HEK293 (cell line): ENCODE data around the gene DENND2A.

Source experiments
- CTCF ChIA-PET: fragments of 350-600 bp; formaldehyde crosslinking; extraction: SDS; loops from one replicate; lab custom pipeline; 2021; ENCODE audit warnings: antibody characterized with exemption; lab: Yijun Ruan, JAX
- POLR2A ChIA-PET: fragments of 300-600 bp; formaldehyde crosslinking; extraction: SDS; loops from one replicate; lab custom pipeline; 2020; ENCODE audit warnings: antibody characterized with exemption, inconsistent platforms; lab: Yijun Ruan, JAX
- H3K27ac ChIP-seq: fragments of 200-500 bp; sonication (Bioruptor generic); 2 replicates; pipeline ENCODE4 v1.5.1; 2014; ENCODE audit warnings: low read depth, low read length, control low read depth, inconsistent platforms; ENCODE audit errors: extremely low read depth
- H3K36me3 ChIP-seq, 2 experiments: fragments of 200-500 bp in 1 of 2; sonication (Bioruptor generic) in 1 of 2; 1 replicate in 1 of 2; 2 replicates in 1 of 2; pipeline ENCODE4 v1.5.1; 2014 to 2017; ENCODE audit warnings: inconsistent platforms in 2 of 2, low read length in 2 of 2; ENCODE audit not compliant: control insufficient read depth in 2 of 2, insufficient read depth in 1 of 2
- H3K4me1 ChIP-seq: fragments of 200-500 bp; sonication (Bioruptor generic); 2 replicates; pipeline ENCODE4 v1.5.1; 2014; ENCODE audit warnings: mild to moderate bottlenecking, low read length, inconsistent platforms; ENCODE audit not compliant: control insufficient read depth, insufficient read depth
- H3K4me3 ChIP-seq: 2 replicates; pipeline ENCODE4 v1.5.1; 2011; ENCODE audit warnings: low read depth, mild to moderate bottlenecking, control low read depth, low read length, moderate library complexity
- H3K9me3 ChIP-seq: fragments of 200-500 bp; sonication (Bioruptor generic); 2 replicates; pipeline ENCODE4 v1.5.1; 2014; ENCODE audit warnings: low read depth, low read length, inconsistent platforms; ENCODE audit not compliant: control insufficient read depth, insufficient read depth
- PRDM10 ChIP-seq: fragments of 450-650 bp; formaldehyde crosslinking; IDR thresholded peaks from 2 replicates; pipeline ENCODE4 v1.5.1; 2016; ENCODE audit warnings: missing biosample characterization, missing genetic modification characterization
- SCRT1 ChIP-seq: fragments of 450-650 bp; formaldehyde crosslinking; IDR thresholded peaks from 2 replicates; pipeline ENCODE4 v1.5.1; 2016; ENCODE audit warnings: missing biosample characterization, missing genetic modification characterization, borderline replicate concordance
- SCRT2 ChIP-seq: fragments of 450-650 bp; formaldehyde crosslinking; IDR thresholded peaks from 2 replicates; pipeline ENCODE4 v1.5.1; 2016; ENCODE audit warnings: missing biosample characterization, missing genetic modification characterization
- ZNF148 ChIP-seq: fragments of 450-650 bp; formaldehyde crosslinking; IDR thresholded peaks from 2 replicates; pipeline ENCODE4 v1.5.0; 2017; ENCODE audit warnings: missing biosample characterization, missing genetic modification characterization, borderline replicate concordance
- ZNF18 ChIP-seq: fragments of 450-650 bp; formaldehyde crosslinking; IDR thresholded peaks from 2 replicates; pipeline ENCODE4 v1.5.1; 2016; ENCODE audit warnings: missing biosample characterization, missing genetic modification characterization
- ZNF280D ChIP-seq: fragments of 450-650 bp; formaldehyde crosslinking; IDR thresholded peaks from 2 replicates; pipeline ENCODE4 v1.5.1; 2016; ENCODE audit warnings: missing biosample characterization, missing genetic modification characterization
- ZNF560 ChIP-seq: fragments of 450-650 bp; formaldehyde crosslinking; IDR thresholded peaks from 2 replicates; pipeline ENCODE4 v1.5.1; 2017; ENCODE audit warnings: missing biosample characterization, missing genetic modification characterization, borderline replicate concordance

DENND2A gene

GRCh38 chr7:140674356-140674800 lies 33.8 kb upstream of the DENND2A start:
- Histone ChIP-seq H3K4me3 (peak overlapping the region; percentile 5; the same call in 1 of the 2 replicates), H3K27ac (no peak overlapping the region)
- POLR2A ChIA-PET: interaction anchor here (0.9 to 2.1 kb wide), 4 partner anchors 12 to 341 kb away, joined by 3 to 6 read pairs (median 4); partner anchors contain the start of gene MRPS33

More at GRCh38 chr7:140674356-140674800, 33.8 kb upstream of the DENND2A start:
- TF ChIP-seq ZNF18 (tag by site-specific recombination) (peak; percentile 58; the same call in 1 of the 2 replicates), SCRT1 (peak; percentile 96), ZNF148 (tag by site-specific recombination) (no peak), SCRT2 (tag by site-specific recombination) (peak; percentile 98), PRDM10 (tag by site-specific recombination) (peak; percentile 27; the same call in 1 of the 2 replicates), ZNF280D (tag by site-specific recombination) (no peak), ZNF560 (tag by site-specific recombination) (no peak)
- Histone ChIP-seq H3K4me1 (no peaks in the 10 kb centered on the region), H3K36me3 (peaks cover 0 to 41% of the 10 kb centered on the region in 2 experiments; a peak in 2 of 3 replicates), H3K9me3 (no peaks in the 10 kb centered on the region)
- CTCF ChIA-PET: interaction anchor here (0.6 to 1.6 kb wide), 11 partner anchors 10 to 978 kb away, joined by 3 to 7 read pairs (median 5); no protein-coding TSS in a partner anchor
